Measurements from ENCODE around the gene KITLG. TPM values are rescaled to one million over a fixed set of nuclear protein-coding genes. Genes with fewer than 3 reads are reported as not detected.

Gene KITLG
- total and polyA plus RNA-seq, 2 of the 8 experiments (the other 6 are each of a cell fraction or from before 2014, with no cell fraction given), result 1.3 to 7.8 TPM

GRCh38 chr12:88529531-88530488, 50.5 kb downstream of the KITLG start (continued):
- TF ChIP-seq CHD7 (IDR thresholded peaks at IDR 0.05; ENCODE audit: insufficient replicate concordance, low read length) (no peak), HDAC2 (IDR thresholded peaks at IDR 0.05; ENCODE audit: borderline replicate concordance in 1 of 2, low read depth in 2 of 2, low read length in 2 of 2) (no peak), TAF7 (optimal IDR thresholded peaks at IDR 0.05; ENCODE audit: borderline replicate concordance, low read depth, low read length) (no peak), BRCA1 (IDR thresholded peaks at IDR 0.05; ENCODE audit: low read depth, low read length) (no peak), CTCF (IDR thresholded peaks at IDR 0.05; ENCODE audit: control extremely low read depth in 1 of 3, insufficient read depth in 1 of 3, low read depth in 1 of 3, low read length in 3 of 3) (no peak), SUZ12 (IDR thresholded peaks at IDR 0.05; ENCODE audit: low read length) (no peak)
